ENCODE data around the gene ATF4. TPM values are rescaled to one million over a fixed set of nuclear protein-coding genes. Genes with fewer than 3 reads are reported as not detected.

The ATF4 gene
- total and polyA plus RNA-seq, 12 donors = 207 to 1,513 (median 346) TPM

DNA sequence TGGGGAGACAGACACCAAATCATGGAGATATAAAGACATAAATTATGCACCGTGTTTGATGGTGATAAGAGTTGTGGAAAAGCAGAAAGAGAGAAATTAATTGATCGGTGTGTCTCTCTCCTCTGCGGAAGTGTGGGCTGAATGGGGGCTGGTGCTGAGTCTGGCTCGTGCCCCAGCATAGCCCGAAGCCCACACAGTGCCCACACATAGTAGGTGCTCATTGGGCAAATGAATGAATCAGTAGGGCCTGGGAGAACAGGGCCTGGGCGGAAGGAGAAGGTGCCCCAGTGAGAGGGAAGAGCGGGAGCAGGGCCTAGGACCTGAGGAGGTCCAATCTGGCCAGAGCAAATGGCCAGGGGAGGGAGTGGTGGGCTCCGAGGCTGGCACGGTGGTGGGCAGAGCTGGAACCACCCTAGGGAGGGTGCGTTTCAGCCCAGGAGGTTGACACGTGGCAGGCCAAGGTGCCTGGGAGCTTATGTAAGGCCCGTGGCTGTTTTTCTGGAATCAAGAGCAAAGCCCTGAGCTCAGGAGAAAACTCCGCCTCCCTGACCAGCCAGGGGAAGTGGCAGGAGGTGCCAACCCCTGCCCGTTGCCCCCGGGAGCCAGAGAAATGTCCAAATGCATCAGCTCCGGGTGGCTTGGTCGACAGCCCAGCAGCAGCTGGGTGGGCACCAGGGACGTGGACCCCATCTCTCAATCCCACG is 48.1 kb downstream of the ATF4 start:
- 57 to 71% (median 66%) methylated on average over 14 to 19 of the region's 19 CpGs for WGBS, 4 donors
- intact Hi-C loops (cut with DNase I) = no loop called here
- TF ChIP-seq, protein P1, sequence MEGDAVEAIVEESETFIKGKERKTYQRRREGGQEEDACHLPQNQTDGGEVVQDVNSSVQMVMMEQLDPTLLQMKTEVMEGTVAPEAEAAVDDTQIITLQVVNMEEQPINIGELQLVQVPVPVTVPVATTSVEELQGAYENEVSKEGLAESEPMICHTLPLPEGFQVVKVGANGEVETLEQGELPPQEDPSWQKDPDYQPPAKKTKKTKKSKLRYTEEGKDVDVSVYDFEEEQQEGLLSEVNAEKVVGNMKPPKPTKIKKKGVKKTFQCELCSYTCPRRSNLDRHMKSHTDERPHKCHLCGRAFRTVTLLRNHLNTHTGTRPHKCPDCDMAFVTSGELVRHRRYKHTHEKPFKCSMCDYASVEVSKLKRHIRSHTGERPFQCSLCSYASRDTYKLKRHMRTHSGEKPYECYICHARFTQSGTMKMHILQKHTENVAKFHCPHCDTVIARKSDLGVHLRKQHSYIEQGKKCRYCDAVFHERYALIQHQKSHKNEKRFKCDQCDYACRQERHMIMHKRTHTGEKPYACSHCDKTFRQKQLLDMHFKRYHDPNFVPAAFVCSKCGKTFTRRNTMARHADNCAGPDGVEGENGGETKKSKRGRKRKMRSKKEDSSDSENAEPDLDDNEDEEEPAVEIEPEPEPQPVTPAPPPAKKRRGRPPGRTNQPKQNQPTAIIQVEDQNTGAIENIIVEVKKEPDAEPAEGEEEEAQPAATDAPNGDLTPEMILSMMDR (IDR thresholded peaks at IDR 0.05) = no peak
- no peak for TF ChIP-seq POLR2A (IDR thresholded peaks at IDR 0.05)

DNA sequence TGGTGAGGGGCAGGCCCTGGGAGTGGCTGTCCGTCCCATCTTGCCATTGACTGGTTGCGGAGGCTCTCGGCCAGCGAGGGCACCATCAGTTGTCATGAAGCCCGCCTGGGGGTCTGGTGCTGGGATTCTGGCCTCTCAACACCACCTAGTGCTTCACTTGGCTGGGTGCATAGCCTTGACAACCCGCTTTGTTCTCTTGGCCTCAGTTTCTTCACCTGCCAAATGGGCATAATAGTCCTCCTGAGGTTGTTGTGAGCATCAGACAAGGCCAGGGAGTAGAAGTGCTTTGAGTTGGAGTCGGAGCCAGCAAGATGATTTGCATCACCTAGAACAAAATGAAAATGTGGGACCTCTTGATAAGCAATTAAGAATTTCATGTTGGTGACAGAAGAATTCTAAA is 48.7 kb downstream of the ATF4 start:
- H3K27me3 ChIP-seq = no peaks in the 10 kb centered on the region
- TF ChIP-seq, protein P1 (IDR thresholded peaks at IDR 0.05) = no peak
- no peak for TF ChIP-seq POLR2A (IDR thresholded peaks at IDR 0.05)
- no peak overlapping the region for H3K27ac ChIP-seq
- no peak overlapping the region for H3K4me3 ChIP-seq
- H3K36me3 ChIP-seq (replicated peaks in 1 of 2) = no peaks in the 10 kb centered on the region
- intact Hi-C loops (cut with DNase I) = no loop called here
- WGBS, 4 donors = 95 to 97% (median 96%) methylated on average over 3 to 7 of the region's 7 CpGs
- no peaks in the 10 kb centered on the region for H3K4me1 ChIP-seq (replicated peaks in 1 of 2)
- no peak for DNase-seq
- H3K9me3 ChIP-seq (replicated peaks in 1 of 3) = no peaks in the 10 kb centered on the region

More for the DNA sequence above, 48.1 kb downstream of the ATF4 start:
- no peaks in the 10 kb centered on the region for H3K36me3 ChIP-seq (replicated peaks in 1 of 2)
- H3K4me3 ChIP-seq = no peak overlapping the region
- peak overlapping the region in 2 of 5 donors; percentile 26 to 63 for H3K27ac ChIP-seq
- DNase-seq = peak in 6 of 7 donors; percentile 37 to 62 (median 54)
- H3K4me1 ChIP-seq (replicated peaks in 1 of 2) = no peaks in the 10 kb centered on the region
- H3K27me3 ChIP-seq = no peaks in the 10 kb centered on the region
- no peaks in the 10 kb centered on the region for H3K9me3 ChIP-seq (replicated peaks in 1 of 3)

DNA sequence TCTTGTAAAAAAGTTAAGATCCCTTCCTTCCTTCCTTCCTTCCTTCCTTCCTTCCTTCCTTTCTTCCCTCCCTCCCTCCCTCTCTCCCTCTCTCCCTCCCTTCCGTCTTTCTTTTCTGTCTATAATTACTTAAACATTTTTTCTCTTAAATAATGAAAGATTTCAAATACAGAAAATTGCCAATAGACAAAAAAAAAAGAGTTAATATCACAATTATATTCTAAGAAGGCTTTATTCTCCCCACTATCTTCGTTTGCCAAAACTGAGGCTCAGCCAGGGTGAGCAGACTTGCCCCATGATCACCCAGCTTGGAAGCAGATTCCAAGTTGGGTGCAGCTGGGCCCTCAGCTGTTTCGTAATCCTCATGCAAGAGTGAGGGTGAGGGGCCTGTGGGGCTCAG is 49.9 kb downstream of the ATF4 start:
- H3K27ac ChIP-seq = no peak overlapping the region
- no peak for TF ChIP-seq POLR2A (IDR thresholded peaks at IDR 0.05)
- TF ChIP-seq, protein P1 (IDR thresholded peaks at IDR 0.05) = no peak
- H3K4me1 ChIP-seq (replicated peaks in 1 of 2) = peaks cover 8 to 9% of the 10 kb centered on the region in 2 donors
- no peak for DNase-seq
- H3K27me3 ChIP-seq = no peaks in the 10 kb centered on the region
- WGBS, 4 donors = 80 to 92% (median 89%) methylated on average over 3 of the region's 3 CpGs
- H3K36me3 ChIP-seq (replicated peaks in 1 of 2) = no peaks in the 10 kb centered on the region
- H3K9me3 ChIP-seq (replicated peaks in 1 of 3) = no peaks in the 10 kb centered on the region
- intact Hi-C loops (cut with DNase I) = no loop called here
- H3K4me3 ChIP-seq = no peak overlapping the region

DNA sequence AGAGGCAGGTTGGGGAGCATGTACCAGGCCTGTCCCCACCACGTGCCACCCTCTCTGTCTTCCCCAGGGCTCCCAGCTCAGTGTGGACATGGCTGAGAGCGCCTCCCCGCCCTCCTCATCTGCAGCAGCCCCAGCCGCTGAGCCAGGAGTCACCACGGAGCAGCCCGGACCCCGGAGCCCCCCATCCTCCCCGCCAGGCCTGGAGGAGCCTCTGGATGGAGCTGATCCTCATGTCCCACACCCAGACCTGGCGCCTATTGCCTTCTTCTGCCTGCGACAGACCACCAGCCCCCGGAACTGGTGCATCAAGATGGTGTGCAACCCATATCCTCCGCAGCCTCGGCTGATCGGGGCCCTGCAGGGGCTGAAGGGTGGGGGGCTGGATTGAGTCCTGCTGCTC is 50.3 kb downstream of the ATF4 start, which contains the start of gene CACNA1I:
TSS of gene CACNA1I (plus strand) at position 89 of the 400 bp plus-strand sequence. CDS start at position 89, 0 bp downstream.
- intact Hi-C loops (cut with DNase I) = no loop called here
- DNase-seq = no peak
- TF ChIP-seq, protein P1 (IDR thresholded peaks at IDR 0.05) = no peak
- TF ChIP-seq POLR2A (IDR thresholded peaks at IDR 0.05) = no peak
- Histone ChIP-seq H3K4me1 (replicated peaks in 1 of 2) (peaks cover 8 to 11% of the 10 kb centered on the region in 2 donors), H3K4me3 (no peak within 1 kb of the TSS), H3K27ac (no peak within 1 kb of the TSS), H3K27me3 (no peaks in the 10 kb centered on the region), H3K9me3 (replicated peaks in 1 of 3) (no peaks in the 10 kb centered on the region), H3K36me3 (replicated peaks in 1 of 2) (no peaks in the 10 kb centered on the region)
- 85 to 100% (median 87%) methylated on average over 2 to 14 of the region's 14 CpGs for WGBS, 4 donors
